OCI-LY7 (cell line): ENCODE results near the gene ITSN1. TPM values are rescaled to one million over a fixed set of nuclear protein-coding genes. Genes with fewer than 3 reads are reported as not detected.

Experiments
- BruUV-seq: library from RNA; stranded (reverse); fragments of 400-500 nt; replicated peaks from 2 replicates; lab custom pipeline; 2021; lab: Mats Ljungman, UMichigan
- CTCF ChIA-PET: fragments of 300-600 bp; sonication (Branson Sonifier 250); formaldehyde crosslinking; loops from one replicate; lab custom pipeline; 2022; ENCODE audit warnings: antibody characterized with exemption; ENCODE audit not compliant: unreplicated experiment; lab: Charles Lee
- POLR2A ChIA-PET: fragments of 300-600 bp; sonication (Branson Sonifier 250); formaldehyde crosslinking; loops from one replicate; lab custom pipeline; 2022; ENCODE audit warnings: antibody characterized with exemption; lab: Charles Lee
- DNase-seq: peaks from one replicate; pipeline ENCODE4 v3.0.0-alpha.2; 2015; ENCODE audit warnings: low spot score
- H2AFZ ChIP-seq: fragments of 200-600 bp; sonication (generic), shearing (Covaris generic); 2 replicates; pipeline ENCODE4 v1.6.1; 2014; ENCODE audit warnings: mild to moderate bottlenecking, antibody characterized with exemption, low read length, moderate library complexity
- H3K27ac ChIP-seq: fragments of 200-600 bp; sonication (generic); 2 replicates; pipeline ENCODE4 v1.5.1; 2014; ENCODE audit warnings: mixed run types, low read depth, mild to moderate bottlenecking, moderate library complexity, low read length, inconsistent platforms; ENCODE audit not compliant: poor library complexity, severe bottlenecking
- H3K36me3 ChIP-seq: fragments of 200-600 bp; sonication (generic); 2 replicates; pipeline ENCODE4 v1.6.1; 2014; ENCODE audit warnings: mild to moderate bottlenecking, antibody characterized with exemption, low read length, moderate library complexity, mixed read lengths; ENCODE audit not compliant: insufficient read depth
- H3K4me1 ChIP-seq: fragments of 200-600 bp; sonication (generic); 2 replicates; pipeline ENCODE4 v1.5.1; 2014; ENCODE audit warnings: mild to moderate bottlenecking, low read length; ENCODE audit not compliant: insufficient read depth, poor library complexity, severe bottlenecking
- H3K4me2 ChIP-seq: fragments of 200-600 bp; sonication (generic); 2 replicates; pipeline ENCODE4 v1.6.1; 2014; ENCODE audit warnings: mild to moderate bottlenecking, low read length
- H3K4me3 ChIP-seq: fragments of 200-600 bp; sonication (generic); 2 replicates; pipeline ENCODE4 v1.5.1; 2014; ENCODE audit warnings: mild to moderate bottlenecking, low read depth, low read length; ENCODE audit not compliant: poor library complexity, severe bottlenecking
- H3K79me2 ChIP-seq: fragments of 200-600 bp; sonication (generic); 2 replicates; pipeline ENCODE4 v1.6.1; 2016; ENCODE audit warnings: low read depth, mild to moderate bottlenecking, low read length, moderate library complexity, mixed read lengths; ENCODE audit not compliant: insufficient read depth
- H3K9me2 ChIP-seq: fragments of 200-600 bp; sonication (generic); 2 replicates; pipeline ENCODE4 v1.6.1; 2016; ENCODE audit warnings: mild to moderate bottlenecking, low read length, mixed read lengths; ENCODE audit not compliant: insufficient read depth
- H3K9me3 ChIP-seq: fragments of 200-600 bp; sonication (generic); 2 replicates; pipeline ENCODE4 v1.6.1; 2014; ENCODE audit warnings: mild to moderate bottlenecking, mixed run types, low read length, mixed read lengths
- H4K20me1 ChIP-seq: fragments of 200-600 bp; sonication (generic); 2 replicates; pipeline ENCODE4 v1.6.1; 2014; ENCODE audit warnings: mild to moderate bottlenecking, antibody characterized with exemption, low read length, moderate library complexity, mixed read lengths; ENCODE audit not compliant: insufficient read depth
- CTCF ChIP-seq: fragments of 200-600 bp; sonication (generic); conservative IDR thresholded peaks from 2 replicates; pipeline ENCODE4 v1.5.1; 2014; ENCODE audit warnings: mild to moderate bottlenecking, antibody characterized with exemption, low read length, moderate library complexity, mixed read lengths
- EZH2phosphoT487 ChIP-seq: fragments of 200-600 bp; sonication (generic); IDR thresholded peaks from 2 replicates; pipeline ENCODE4 v1.6.1; 2018; ENCODE audit warnings: low read depth, borderline replicate concordance, mild to moderate bottlenecking, mixed run types, antibody characterized with exemption, low read length, moderate library complexity, mixed read lengths
- intact Hi-C: fragments of 100-400 bp; cut with micrococcal nuclease; formaldehyde crosslinking; loops from one replicate; pipeline ENCODE4 v1.10.0; 2022; ENCODE audit not compliant: unreplicated experiment
- total RNA-seq, 2 experiments: library from RNA; depleted of rRNA in 1 of 2; stranded (reverse); fragments of >200 nt in 1 of 2; shearing (Covaris generic) in 1 of 2; gene quantifications; 2 replicates each; pipeline ENCODE4 v1.2.3, GENCODE V29; 2014 to 2022

ITSN1 gene
- total RNA-seq, 2 experiments from 2014 or later = 0.60 to 5.9 TPM

- no peak overlapping the region for H3K27ac ChIP-seq
- H4K20me1 ChIP-seq = no peaks in the 10 kb centered on the region
- no peak for TF ChIP-seq CTCF
- TF ChIP-seq EZH2phosphoT487 = no peak
- H2AFZ ChIP-seq = no peak overlapping the region
- no peaks in the 10 kb centered on the region for H3K9me3 ChIP-seq
- H3K9me2 ChIP-seq = no peaks in the 10 kb centered on the region
- no peaks in the 10 kb centered on the region for H3K4me1 ChIP-seq
- CTCF ChIA-PET = no interaction called here
- POLR2A ChIA-PET = interaction anchor here (0.9 to 1.4 kb wide), 4 partner anchors 12 to 41 kb away, joined by 3 to 5 read pairs (median 4); no protein-coding TSS in a partner anchor
- intact Hi-C loops = no loop called here
- no peak overlapping the region for H3K4me3 ChIP-seq
- no peaks in the 10 kb centered on the region for H3K36me3 ChIP-seq
- DNase-seq = no peak
- no peaks in the 10 kb centered on the region for H3K79me2 ChIP-seq
- H3K4me2 ChIP-seq = no peak overlapping the region
- BruUV-seq = no TSS peak
Measured at GRCh38 chr21:33736569-33736968, 94.3 kb downstream of the ITSN1 start.

- DNase-seq = no peak
- CTCF ChIA-PET = no interaction called here
- intact Hi-C loops = no loop called here
Measured at GRCh38 chr21:33739701-33740100, 97.4 kb downstream of the ITSN1 start.

More at GRCh38 chr21:33739701-33740100, 97.4 kb downstream of the ITSN1 start:
- H2AFZ ChIP-seq = no peak overlapping the region
- H3K79me2 ChIP-seq = no peaks in the 10 kb centered on the region
- no peaks in the 10 kb centered on the region for H3K36me3 ChIP-seq
- H3K4me1 ChIP-seq = no peaks in the 10 kb centered on the region
- POLR2A ChIA-PET = interaction anchor here (0.5 kb wide), 1 partner anchor 14 kb away, joined by 5 read pairs; no protein-coding TSS in a partner anchor
- H3K4me3 ChIP-seq = no peak overlapping the region
- BruUV-seq = no TSS peak
- no peak overlapping the region for H3K4me2 ChIP-seq
- H3K27ac ChIP-seq = no peak overlapping the region
- TF ChIP-seq CTCF = no peak
- no peak for TF ChIP-seq EZH2phosphoT487
- no peaks in the 10 kb centered on the region for H4K20me1 ChIP-seq
- H3K9me2 ChIP-seq = no peaks in the 10 kb centered on the region
- no peaks in the 10 kb centered on the region for H3K9me3 ChIP-seq
